NCI-H1694 treated with DMSO at 0.1 percent for 48 hours (cell line): Measurements from ENCODE around the gene PRPF40B.

Experiments used
- DNase-seq: peaks from one replicate; lab custom pipeline; 2025; lab: John Stamatoyannopoulos, UW

Gene PRPF40B

DNA sequence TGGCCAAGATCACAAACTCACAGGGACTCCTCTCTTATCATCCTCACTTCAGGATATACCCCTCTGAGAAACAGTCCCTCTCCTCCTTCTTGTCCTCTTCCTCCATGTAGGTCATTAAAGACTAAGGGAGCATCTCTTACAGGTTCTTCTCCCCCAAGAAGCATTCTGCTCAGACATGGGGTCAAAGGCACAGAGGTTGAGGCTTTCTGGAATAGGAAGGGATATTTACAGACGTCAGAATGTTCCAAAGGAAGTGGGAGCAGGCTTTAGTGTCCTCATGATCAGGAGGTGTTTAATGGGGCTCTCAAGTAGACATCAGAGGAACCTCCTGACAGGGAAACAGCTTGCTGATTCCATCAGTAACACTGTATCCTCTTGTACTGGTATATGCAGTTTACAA is 36.4 kb downstream of the PRPF40B start:
- DNase-seq, result no peak

DNA sequence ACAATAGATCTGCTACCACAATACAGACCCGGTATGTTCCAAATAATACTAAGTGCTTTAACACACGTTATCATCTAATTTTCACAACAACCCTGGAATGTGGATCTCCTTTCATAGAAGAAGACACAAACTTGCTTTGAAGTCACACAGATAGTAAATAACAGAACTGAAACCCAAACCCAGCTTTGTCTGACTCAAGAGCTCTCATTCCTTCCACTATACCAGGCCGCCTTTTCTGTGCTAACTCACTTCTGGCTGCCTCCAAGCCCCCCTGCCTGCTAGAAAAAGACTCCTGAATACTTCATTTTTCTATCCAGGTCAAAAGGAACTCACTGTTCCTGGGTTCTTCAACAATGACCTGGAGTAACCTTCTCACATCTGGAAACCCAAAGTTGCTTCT is 37.8 kb downstream of the PRPF40B start:
- DNase-seq, result no peak

DNA sequence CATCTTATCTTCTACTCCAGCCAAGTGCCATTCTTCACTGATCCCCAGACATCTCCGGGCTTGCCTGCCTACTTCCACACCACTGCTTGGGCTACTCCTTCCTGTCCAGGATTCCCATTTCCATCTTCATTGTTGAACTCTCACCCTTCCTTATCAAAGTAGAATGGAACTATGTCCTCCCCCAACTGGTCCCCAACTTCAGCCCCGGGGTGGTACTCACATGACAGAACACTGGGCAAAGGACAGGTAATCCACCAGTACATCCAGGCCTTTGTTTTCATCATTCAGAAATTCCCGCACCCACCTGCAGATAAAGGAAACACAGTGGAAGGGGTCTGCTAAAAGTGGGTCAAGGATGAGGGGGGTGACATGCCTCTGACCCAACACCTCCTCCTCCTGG is 38.4 kb downstream of the PRPF40B start:
- no peak for DNase-seq

DNA sequence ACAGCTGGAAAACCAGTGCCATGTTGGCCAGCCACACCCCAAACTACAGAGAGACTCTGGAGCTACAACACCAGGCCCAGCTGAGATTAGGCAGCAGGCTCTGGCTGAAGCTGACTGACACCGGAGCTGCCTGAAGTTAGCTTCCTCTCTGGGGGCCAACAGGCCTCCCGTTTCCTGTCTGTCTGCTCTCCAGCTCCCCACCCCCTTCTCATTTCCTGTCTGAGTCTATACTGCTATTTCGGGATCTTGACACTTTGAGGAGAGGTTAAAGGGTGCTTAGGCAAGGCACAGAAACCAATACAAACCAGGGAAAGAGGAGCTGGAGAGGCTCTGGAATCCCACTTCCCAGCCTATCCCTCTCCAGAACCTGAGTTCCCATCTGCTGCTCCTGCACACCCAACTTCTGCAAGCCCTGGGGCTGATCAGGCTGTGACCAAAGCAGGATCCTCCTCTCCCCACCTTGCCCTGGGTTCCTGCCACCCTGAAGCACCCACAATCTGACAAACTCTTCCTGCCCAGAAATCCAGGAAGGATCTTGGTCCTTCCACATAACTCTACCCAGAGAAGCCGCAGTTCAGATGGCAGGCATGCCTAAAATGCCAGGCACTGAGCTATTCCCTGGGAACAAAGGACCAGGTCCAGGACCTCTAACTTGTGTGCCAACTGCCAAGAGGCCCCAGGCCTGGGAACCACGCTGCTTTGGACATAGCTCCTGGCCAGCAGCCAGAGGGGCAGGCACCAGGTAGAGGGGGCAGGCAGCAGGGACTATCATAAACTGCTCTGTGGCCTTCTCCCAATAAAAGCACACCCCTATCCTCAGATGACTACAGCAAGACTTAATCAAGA is 39.9 kb downstream of the PRPF40B start:
- DNase-seq, result no peak

DNA sequence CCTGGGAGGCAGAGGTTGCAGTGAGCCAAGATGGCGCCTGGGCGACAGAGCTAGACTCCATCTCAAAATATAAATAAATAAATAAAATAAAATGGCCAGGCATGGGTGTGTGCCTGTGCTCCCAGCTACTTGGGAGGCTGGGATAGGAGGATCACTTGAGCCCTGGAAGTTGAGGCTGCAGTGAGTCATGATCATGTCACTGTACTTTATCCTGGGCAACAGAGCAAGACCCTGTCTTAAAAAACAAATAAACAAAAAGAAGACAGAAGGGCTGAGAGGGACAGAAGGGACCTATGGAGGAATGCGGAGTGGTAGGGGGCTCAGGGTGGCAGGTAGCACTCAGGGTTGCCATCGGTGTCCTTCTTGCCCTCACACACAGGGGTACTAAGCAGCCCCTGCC is 40.8 kb downstream of the PRPF40B start:
- DNase-seq, result no peak

DNA sequence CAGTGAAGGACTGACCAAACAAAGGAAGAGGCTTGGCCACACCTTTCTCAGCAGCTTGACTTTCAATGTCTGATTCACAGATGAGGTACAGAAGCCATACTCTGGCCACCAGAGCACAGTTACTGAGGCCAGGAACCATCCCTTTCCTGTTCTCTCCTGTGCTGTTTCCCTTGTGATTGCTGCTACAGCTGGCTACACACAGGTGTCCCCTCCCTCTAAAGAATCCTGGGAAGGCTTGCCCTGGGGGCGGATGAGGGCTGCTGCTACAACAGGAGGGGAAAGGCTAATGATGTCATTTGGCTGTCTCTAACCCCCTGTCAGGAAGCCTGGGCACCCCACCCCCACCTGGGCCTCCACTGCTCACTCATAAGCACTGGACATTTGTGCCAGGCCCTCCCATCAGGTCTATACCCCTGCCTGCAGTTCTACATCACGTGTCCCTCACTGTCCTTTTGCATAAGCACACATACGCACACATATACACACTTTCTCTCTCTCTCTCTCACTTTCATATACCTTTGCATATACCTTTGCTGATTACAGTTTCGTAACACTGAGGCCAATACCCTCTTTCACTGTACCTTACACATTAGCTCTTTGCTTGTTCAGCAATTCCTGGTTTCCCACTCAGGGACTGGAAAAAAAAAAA is 41.4 kb downstream of the PRPF40B start:
- no peak for DNase-seq

DNA sequence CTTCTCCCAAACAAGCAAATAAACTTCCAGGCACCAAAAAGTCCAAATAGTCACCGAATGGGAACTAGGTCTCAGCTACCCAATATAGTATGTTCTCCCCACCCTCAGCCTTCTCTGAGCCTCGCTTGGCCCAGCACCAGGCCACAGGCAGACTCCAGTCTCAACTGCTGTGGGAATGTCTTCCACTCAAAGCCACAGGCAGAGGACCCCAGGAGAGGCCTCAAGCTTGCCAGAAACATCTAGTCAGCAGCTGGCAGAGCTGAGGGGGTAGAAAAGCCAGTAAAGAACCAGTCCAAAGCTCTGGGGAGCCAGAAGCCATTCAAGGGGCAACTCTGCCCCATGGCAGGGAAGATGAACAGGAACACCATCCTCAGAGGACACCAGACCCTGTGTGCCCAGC is 42.0 kb downstream of the PRPF40B start:
- no peak for DNase-seq

DNA sequence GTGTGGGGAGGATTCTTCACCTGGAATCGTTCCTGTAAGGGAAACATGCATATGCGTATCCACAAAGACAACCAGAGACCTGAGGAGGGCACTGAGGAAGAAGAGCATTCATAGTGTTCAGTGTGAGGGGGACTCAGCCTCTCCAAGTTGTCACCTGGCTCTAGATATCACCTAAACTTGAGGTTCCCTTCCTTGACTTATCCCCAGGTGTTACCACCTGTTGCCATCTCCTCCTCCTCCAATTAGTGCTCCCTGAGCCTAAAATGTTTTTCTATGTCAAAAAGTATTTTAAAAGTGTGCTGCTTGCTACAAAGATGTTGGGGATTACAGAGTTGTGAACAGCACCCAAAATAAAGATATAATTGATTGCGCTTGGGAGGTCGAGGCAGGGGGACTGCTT is 42.8 kb downstream of the PRPF40B start:
- no peak for DNase-seq

DNA sequence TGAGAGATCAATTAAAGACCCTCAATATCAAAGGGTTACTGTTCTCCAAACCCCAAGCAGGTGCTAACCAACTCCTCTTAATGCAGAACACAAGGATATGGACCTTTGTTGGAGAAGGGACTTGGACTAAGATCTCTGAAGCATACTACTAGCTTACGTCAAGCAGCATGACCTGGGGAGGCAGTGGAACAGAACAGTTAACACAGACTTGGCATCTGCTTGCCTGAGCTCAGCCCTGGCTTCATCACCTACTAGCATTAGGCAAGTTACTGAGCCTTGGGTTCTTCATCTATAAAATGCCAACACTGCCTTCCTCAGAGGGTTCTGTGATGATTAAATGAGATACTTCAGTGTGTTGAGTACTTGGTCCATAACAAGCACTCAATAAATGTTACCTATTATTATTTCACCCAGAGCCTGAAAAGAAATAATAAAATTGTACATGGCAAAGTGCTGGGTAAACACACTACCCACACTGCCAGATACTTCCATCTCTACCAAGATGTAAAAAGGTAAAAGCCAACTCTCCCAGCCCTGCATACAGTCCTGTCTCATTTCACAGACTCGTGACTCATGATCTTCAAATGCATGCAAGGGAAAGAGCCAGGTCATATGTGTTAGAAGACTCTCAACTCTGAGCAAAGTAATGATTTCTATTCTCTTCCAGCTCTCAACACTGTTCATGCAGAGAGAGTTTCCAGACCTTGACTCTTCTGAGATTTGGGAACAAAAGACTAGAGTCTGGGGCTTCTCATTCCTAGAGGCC is 44.1 kb downstream of the PRPF40B start:
- no peak for DNase-seq

DNA sequence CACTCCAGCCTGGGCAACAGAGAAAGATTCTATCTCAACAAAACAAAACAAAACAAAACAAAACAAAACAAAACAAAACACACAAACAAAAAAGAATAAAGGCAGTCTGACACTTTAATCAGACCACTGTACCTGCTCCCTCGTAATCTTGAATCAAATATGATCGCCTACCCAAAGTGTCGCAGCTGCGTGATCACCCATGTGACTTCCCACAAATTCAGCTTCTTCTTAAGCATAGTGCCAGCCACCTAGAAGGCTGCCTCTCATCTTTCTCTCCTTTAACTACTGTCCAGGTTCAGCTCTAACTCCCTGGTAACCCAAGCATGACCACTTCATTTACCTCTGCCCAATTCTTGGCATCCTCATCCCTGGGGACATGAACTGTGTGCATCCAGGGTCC is 46.4 kb downstream of the PRPF40B start:
- DNase-seq, result no peak

DNA sequence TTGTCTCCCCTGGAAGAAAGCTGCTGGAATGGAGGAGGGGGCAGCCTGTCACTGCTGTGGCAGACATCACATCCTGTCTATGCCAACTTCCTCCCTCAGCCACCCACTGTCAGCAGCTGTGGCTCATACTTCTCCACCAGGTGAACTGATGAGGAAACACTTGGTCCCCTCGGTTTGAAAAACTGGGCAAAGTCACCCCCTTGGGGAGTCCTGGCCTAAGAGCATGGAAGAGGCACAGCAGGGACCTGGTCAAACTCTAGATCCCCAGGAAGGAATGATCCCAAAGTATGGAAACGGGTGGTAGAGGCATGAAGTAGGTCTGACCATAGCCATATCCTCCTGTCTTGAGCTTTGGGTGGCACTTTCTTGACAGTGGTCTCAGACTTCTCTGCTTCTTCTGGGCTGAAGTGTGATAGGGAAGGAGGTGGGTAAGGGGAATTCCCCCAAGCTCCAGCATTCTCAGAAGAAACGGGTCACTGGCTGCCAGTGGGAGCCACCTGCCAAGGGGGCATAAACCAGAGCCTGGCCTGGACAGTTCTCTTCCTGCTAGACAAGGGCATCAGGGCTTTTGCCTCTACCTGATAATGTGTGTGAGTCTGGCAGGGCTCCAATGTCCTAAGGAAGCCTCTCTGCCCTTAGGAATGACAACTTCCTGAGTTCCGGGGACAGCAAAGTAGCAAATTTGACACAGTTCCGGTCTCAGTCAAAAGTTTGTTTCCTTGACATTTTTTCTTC is 47.8 kb downstream of the PRPF40B start:
- DNase-seq, result no peak

DNA sequence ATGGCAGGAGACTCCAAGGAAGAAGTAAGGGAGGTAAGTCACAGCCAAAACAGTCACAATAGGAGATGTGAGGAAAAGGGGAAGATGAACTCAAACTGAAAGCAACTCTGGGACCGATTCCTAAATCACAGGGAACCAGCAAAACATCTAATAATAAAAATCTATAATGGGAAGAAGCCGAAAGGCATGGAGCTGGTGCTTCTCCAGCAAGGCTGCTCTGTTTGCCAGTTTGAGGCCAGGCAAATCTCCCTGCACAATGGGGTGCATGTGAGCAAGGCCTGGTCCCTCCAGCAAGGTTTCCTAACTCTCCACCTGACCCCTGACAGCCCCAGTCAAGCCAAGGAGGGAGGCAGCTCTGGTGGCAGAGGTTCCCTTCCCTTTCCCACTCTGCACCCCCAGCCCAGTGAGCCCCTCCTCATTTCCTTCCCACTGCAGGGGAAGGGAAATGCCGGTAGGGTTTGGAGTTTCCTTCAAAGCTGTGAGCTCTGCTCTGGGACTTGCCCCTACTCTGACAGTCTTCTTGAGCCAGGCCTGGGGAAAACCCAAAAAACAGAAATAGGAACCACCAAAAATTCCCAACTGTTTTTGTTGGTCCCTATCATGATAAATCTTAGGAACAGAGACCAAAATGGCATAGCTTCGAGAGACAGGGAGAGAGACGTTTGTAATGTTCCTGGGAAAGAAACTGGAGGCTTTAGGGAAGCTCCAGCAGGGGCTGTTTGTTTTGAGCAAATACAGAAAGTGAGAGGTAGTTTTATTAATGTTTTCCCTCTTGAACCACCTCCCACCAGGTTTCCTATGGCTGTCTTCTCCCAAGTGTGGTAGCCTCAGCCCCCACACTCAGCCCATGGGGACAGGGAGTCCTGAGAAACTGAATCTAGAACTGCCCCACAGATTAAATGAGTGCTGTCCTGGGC is 49.2 kb downstream of the PRPF40B start:
- no peak for DNase-seq

DNA sequence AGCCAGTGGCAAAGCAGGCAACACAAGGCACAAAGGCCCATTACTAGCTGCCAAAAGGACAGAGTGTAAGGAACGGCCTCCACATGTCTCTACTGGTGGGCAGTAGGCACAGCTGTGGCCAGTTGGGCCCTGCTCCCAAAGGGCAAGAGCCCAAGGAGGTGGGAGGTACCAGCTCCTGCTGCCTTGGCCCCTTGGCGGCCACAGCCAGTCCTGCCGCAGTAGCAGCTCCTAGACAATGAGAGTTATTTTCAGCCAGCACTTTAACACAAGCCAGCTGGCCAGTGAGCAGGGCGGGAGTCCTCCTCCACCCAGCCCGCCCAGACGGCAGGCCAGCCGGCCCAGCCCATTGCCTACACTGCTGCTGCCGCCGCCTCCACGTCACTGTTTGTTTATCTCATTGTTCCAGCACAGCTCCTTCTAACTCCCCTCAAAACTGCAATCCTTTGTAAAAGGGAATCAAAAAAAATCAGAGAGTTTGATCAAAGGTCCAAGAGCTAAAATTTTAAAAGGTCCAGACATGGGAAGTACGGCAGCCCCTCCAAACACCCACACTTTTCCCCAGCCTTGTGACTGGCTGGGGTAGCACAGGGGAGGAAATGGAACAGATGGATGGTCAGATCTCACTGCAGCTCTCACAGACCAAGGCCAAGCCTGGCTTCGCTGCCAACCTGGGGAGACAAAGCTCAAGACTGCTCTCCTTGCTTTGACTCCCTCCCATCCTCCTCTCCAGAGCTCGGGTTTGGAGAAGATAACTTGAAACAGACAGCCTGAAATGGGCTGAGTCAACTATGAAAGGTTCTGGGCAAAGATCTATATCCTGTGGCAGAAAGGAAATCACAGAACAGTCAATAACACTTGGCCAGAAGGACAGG is 50.3 kb downstream of the PRPF40B start:
- no peak for DNase-seq

DNA sequence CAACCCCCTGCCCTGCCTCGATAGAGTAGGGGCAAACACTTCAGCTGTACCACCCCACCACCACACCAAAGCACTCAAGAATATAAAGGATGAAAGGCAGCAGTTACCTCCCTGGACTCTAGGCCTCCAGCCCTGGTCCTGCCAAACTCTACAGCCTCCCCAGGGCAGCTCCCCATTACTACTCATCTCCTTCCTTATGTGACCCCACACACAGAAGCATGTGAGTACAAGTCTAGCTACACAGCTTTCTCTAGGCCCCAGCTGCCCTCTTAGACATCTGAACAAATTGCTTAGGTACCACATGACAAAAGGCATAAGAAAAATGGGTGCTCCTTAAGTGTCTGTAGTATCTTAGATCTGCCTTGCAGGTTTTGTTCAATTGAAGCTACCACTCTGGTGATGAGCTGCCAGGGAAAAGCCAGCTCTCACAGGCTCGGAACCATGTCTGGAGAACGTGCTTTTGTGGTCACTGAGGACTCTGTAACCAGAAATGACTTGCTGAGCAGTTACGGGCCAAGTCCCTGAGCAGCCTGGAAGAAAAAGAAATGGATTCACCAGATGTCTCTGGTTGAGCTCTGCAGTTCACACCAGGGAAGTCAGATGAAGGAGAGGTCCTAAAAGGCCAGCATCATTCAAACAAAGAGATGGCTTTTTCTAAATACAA is 51.1 kb downstream of the PRPF40B start:
- DNase-seq, result no peak

DNA sequence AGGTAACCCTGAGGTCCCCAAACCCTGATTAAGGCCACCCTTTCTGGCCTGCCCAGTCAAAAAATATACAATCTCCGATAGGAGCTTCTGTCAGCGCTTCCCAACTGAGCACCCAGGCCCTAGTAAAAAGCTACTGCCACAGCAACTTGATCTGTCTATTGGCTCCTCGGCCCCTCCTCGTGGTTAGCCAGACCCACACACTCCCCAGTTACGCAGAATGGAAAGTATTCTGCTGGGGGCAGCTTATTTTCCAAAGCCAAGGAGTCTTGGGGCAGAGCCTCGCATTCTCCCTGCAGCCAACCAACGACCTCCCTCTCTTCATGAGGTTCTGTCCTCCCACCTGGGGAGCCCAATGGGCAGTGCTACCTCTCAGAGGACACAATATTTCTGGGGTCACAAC is 51.8 kb downstream of the PRPF40B start:
- DNase-seq, result no peak

DNA sequence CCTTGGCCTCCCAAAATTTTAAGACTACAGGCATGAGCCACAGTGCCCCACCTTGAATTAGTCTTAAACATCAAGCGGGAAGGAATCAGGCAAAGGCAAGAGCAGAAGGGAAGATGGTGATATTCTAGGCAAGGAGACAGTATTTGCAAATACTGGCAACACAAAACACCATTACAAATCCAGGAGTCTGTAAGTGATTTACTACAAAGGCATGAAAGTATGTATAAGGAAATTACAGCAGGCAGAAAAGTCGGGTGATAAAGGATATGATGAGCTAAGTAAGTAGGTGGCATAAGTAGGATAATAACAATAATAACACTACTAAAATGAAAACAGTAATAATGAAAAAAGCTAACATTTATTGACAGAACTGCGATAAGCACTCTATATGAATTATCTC is 55.4 kb downstream of the PRPF40B start:
- DNase-seq, result no peak

DNA sequence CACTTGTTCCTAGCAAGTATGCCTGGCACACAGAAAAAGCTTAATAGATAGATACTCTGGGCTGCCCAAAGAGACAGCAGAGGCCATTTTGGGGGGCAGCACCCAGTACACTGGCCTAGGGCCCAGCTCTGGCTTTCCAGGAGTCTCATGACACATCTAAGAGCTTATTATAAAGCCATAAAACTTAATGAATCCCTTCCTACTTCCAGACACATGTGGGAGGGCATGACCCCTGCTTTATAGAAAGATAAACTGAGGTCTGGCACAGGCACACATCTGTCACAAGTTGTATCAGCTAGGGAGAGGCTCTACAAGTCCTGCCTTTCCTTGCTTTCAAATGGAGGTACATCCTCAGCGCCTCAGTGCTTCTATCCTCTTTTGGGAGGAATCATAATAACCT is 56.7 kb downstream of the PRPF40B start:
- no peak for DNase-seq

DNA sequence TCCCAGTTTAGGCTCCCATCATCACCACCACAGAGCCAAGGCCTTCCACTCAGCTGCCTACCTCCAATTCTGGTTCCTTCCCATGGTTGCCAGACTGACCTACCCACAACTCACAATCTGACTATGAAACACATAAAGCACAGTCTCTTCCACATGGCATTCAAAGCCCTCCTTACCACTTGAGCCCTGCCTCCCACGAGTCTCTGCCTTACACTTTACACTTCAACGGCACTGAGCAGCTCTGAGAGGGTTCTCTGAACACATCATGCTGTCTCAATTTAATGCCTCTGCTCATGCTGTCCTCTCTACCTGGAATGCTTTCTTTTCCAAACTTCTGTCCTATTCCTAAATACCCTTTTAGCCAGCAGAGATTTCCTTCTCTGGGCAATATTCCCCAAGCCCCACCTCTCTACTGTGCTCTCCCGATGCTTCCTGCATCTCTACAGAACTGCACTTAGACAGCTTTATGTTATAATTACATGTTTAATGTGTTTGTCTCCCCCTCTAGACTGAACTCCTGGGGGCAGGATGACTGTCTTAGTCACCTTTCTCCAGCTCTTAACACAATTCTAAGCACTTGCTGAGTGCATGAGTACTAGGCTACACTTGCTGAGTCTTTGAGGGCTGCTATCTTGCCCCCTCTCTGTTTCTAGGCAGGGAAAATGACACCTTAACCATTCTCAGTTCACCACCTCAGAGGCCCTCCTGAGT is 60.4 kb downstream of the PRPF40B start:
- DNase-seq, result no peak

DNA sequence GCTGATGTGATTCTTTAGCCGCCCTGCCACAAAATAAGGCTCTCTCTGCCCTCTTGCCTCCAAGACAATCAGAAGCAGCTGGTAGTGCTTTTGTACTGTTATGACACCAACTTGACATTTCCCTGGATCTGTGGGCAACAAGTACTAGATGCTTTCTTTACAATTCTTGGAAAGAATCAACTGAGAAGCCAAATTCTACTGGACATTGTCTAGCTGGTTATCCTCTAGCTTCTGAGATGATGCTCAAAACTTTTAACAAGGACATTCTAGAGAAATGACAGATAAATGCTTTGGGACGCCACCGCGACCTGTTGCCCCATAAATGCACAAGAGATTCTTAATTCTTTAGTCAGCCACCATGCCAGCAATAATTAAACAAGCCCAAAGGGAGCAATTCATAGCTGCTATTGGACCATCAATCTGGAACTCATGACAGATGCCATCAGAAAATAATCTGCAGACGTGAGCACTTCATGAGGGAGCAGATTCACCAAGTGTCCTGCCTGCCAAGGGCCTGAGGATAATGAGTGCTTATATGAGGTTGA is 61.0 kb downstream of the PRPF40B start:
- DNase-seq, result no peak
